ENCODE data around the gene KRT5. TPM values are rescaled to one million over a fixed set of nuclear protein-coding genes. Genes with fewer than 3 reads are reported as not detected.
A peak's percentile ranks its signal among the peaks of the same experiment; 100 is the strongest.

KRT5 gene
- total and polyA plus RNA-seq, 2 experiments from 2014 or later, result not detected

DNA sequence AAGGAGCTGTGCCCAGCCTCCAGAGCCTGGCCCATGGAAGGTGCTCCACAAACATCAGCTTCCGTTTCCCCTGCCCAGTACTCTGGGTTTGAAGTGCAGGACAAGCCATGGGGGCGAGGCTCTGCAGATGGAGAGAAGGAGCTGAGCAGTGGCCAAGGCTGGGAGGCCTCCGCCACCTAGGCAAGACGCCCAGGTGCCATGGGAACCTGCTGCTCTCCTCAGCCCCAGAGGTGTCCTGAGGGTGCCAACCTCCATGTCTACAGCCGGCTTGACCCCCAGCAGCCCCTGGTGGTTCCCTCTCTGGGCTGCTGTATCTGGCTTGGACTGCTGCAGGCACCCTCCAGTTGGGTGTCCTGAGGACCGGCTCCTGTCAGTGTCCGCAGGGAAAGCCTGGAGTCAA, 20.3 kb upstream of the KRT5 start (continued):
- TF ChIP-seq EZH2 (IDR thresholded peaks at IDR 0.05; ENCODE audit: low read depth, unreplicated experiment) (no peak), ZNF331 (CRISPR knock-in tag; IDR thresholded peaks at IDR 0.05; ENCODE audit: low read depth) (no peak), CREB1 (CRISPR knock-in tag; IDR thresholded peaks at IDR 0.05; ENCODE audit: low read depth) (no peak)

DNA sequence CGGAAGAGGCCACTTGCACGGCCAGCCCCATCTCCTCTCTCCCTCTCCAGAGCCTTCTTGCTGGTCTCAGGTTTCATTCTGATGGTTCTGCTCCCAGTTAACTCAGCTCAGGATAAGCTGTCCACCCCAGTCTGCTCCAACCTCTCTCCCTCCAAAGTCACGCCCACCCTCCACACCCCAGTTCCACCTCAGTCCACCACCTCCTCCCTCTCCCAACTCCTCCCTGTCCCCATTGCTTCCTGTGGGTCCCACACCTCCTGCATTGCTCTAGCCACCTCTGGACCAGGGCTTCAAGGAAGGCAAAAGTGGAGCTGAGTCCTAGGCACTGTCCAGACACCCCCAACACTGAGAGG, 19.6 kb upstream of the KRT5 start:
- H3K4me3 Mint-ChIP-seq, result no peak overlapping the region
- Histone ChIP-seq H4K20me1 (replicated peaks; ENCODE audit: insufficient read depth) (no peaks in the 10 kb centered on the region), H2AFZ (no peak overlapping the region), H3K36me3 (ENCODE audit: insufficient read depth) (no peaks in the 10 kb centered on the region), H3K4me2 (no peak overlapping the region), H3K27me3 (ENCODE audit: insufficient read depth) (no peaks in the 10 kb centered on the region), H3K79me2 (replicated peaks; ENCODE audit: insufficient read depth) (no peaks in the 10 kb centered on the region), H3K9me2 (ENCODE audit: insufficient read depth) (no peaks in the 10 kb centered on the region), H3K4me1 (ENCODE audit: insufficient read depth) (no peaks in the 10 kb centered on the region), H3K4me3 (no peak overlapping the region), H3F3A (replicated peaks; ENCODE audit: low read depth) (no peaks in the 10 kb centered on the region), H3K27ac (ENCODE audit: low read depth) (no peak overlapping the region)
- no peak for DNase-seq (ENCODE audit: low spot score)
- ATAC-seq, result no peak
- H3K4me1 Mint-ChIP-seq, result no peaks in the 10 kb centered on the region
- H3K36me3 Mint-ChIP-seq (ENCODE audit: low read depth), result no peaks in the 10 kb centered on the region
- H3K27me3 Mint-ChIP-seq (ENCODE audit: insufficient read depth, low read depth, poor library complexity), result peaks cover 17% of the 10 kb centered on the region
- TF ChIP-seq, protein P1, sequence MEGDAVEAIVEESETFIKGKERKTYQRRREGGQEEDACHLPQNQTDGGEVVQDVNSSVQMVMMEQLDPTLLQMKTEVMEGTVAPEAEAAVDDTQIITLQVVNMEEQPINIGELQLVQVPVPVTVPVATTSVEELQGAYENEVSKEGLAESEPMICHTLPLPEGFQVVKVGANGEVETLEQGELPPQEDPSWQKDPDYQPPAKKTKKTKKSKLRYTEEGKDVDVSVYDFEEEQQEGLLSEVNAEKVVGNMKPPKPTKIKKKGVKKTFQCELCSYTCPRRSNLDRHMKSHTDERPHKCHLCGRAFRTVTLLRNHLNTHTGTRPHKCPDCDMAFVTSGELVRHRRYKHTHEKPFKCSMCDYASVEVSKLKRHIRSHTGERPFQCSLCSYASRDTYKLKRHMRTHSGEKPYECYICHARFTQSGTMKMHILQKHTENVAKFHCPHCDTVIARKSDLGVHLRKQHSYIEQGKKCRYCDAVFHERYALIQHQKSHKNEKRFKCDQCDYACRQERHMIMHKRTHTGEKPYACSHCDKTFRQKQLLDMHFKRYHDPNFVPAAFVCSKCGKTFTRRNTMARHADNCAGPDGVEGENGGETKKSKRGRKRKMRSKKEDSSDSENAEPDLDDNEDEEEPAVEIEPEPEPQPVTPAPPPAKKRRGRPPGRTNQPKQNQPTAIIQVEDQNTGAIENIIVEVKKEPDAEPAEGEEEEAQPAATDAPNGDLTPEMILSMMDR (conservative IDR thresholded peaks at IDR 0.05; ENCODE audit: low read depth in 2 of 2), result no peak
- TF ChIP-seq CREB1 (CRISPR knock-in tag; IDR thresholded peaks at IDR 0.05; ENCODE audit: low read depth) (no peak), NANOG (IDR thresholded peaks at IDR 0.05; ENCODE audit: borderline replicate concordance) (no peak), POLR2AphosphoS5 (IDR thresholded peaks at IDR 0.05; ENCODE audit: low read depth) (no peak), STAT1 (IDR thresholded peaks at IDR 0.05; ENCODE audit: unreplicated experiment) (no peak), EZH2 (IDR thresholded peaks at IDR 0.05; ENCODE audit: low read depth, unreplicated experiment) (no peak), ZNF331 (CRISPR knock-in tag; IDR thresholded peaks at IDR 0.05; ENCODE audit: low read depth) (no peak), ZNF114 (CRISPR knock-in tag; IDR thresholded peaks at IDR 0.05) (no peak)
- TF ChIP-seq, protein P2, sequence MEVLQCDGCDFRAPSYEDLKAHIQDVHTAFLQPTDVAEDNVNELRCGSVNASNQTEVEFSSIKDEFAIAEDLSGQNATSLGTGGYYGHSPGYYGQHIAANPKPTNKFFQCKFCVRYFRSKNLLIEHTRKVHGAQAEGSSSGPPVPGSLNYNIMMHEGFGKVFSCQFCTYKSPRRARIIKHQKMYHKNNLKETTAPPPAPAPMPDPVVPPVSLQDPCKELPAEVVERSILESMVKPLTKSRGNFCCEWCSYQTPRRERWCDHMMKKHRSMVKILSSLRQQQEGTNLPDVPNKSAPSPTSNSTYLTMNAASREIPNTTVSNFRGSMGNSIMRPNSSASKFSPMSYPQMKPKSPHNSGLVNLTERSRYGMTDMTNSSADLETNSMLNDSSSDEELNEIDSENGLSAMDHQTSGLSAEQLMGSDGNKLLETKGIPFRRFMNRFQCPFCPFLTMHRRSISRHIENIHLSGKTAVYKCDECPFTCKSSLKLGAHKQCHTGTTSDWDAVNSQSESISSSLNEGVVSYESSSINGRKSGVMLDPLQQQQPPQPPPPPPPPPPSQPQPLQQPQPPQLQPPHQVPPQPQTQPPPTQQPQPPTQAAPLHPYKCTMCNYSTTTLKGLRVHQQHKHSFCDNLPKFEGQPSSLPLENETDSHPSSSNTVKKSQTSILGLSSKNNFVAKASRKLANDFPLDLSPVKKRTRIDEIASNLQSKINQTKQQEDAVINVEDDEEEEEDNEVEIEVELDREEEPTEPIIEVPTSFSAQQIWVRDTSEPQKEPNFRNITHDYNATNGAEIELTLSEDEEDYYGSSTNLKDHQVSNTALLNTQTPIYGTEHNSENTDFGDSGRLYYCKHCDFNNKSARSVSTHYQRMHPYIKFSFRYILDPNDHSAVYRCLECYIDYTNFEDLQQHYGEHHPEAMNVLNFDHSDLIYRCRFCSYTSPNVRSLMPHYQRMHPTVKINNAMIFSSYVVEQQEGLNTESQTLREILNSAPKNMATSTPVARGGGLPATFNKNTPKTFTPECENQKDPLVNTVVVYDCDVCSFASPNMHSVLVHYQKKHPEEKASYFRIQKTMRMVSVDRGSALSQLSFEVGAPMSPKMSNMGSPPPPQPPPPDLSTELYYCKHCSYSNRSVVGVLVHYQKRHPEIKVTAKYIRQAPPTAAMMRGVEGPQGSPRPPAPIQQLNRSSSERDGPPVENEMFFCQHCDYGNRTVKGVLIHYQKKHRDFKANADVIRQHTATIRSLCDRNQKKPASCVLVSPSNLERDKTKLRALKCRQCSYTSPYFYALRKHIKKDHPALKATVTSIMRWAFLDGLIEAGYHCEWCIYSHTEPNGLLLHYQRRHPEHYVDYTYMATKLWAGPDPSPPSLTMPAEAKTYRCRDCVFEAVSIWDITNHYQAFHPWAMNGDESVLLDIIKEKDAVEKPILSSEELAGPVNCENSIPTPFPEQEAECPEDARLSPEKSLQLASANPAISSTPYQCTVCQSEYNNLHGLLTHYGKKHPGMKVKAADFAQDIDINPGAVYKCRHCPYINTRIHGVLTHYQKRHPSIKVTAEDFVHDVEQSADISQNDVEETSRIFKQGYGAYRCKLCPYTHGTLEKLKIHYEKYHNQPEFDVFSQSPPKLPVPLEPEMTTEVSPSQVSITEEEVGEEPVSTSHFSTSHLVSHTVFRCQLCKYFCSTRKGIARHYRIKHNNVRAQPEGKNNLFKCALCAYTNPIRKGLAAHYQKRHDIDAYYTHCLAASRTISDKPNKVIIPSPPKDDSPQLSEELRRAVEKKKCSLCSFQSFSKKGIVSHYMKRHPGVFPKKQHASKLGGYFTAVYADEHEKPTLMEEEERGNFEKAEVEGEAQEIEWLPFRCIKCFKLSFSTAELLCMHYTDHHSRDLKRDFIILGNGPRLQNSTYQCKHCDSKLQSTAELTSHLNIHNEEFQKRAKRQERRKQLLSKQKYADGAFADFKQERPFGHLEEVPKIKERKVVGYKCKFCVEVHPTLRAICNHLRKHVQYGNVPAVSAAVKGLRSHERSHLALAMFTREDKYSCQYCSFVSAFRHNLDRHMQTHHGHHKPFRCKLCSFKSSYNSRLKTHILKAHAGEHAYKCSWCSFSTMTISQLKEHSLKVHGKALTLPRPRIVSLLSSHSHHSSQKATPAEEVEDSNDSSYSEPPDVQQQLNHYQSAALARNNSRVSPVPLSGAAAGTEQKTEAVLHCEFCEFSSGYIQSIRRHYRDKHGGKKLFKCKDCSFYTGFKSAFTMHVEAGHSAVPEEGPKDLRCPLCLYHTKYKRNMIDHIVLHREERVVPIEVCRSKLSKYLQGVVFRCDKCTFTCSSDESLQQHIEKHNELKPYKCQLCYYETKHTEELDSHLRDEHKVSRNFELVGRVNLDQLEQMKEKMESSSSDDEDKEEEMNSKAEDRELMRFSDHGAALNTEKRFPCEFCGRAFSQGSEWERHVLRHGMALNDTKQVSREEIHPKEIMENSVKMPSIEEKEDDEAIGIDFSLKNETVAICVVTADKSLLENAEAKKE (CRISPR knock-in tag; IDR thresholded peaks at IDR 0.05), result no peak
- TF ChIP-seq, protein P3, sequence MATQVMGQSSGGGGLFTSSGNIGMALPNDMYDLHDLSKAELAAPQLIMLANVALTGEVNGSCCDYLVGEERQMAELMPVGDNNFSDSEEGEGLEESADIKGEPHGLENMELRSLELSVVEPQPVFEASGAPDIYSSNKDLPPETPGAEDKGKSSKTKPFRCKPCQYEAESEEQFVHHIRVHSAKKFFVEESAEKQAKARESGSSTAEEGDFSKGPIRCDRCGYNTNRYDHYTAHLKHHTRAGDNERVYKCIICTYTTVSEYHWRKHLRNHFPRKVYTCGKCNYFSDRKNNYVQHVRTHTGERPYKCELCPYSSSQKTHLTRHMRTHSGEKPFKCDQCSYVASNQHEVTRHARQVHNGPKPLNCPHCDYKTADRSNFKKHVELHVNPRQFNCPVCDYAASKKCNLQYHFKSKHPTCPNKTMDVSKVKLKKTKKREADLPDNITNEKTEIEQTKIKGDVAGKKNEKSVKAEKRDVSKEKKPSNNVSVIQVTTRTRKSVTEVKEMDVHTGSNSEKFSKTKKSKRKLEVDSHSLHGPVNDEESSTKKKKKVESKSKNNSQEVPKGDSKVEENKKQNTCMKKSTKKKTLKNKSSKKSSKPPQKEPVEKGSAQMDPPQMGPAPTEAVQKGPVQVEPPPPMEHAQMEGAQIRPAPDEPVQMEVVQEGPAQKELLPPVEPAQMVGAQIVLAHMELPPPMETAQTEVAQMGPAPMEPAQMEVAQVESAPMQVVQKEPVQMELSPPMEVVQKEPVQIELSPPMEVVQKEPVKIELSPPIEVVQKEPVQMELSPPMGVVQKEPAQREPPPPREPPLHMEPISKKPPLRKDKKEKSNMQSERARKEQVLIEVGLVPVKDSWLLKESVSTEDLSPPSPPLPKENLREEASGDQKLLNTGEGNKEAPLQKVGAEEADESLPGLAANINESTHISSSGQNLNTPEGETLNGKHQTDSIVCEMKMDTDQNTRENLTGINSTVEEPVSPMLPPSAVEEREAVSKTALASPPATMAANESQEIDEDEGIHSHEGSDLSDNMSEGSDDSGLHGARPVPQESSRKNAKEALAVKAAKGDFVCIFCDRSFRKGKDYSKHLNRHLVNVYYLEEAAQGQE (IDR thresholded peaks at IDR 0.05; ENCODE audit: unreplicated experiment), result no peak
- TF ChIP-seq, protein P4, sequence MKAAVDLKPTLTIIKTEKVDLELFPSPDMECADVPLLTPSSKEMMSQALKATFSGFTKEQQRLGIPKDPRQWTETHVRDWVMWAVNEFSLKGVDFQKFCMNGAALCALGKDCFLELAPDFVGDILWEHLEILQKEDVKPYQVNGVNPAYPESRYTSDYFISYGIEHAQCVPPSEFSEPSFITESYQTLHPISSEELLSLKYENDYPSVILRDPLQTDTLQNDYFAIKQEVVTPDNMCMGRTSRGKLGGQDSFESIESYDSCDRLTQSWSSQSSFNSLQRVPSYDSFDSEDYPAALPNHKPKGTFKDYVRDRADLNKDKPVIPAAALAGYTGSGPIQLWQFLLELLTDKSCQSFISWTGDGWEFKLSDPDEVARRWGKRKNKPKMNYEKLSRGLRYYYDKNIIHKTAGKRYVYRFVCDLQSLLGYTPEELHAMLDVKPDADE (IDR thresholded peaks at IDR 0.05), result no peak
- 0 out of 2 replicates have a peak overlapping the region, but pooled peaks have one; percentile 26 for H3K27ac Mint-ChIP-seq
- no peaks in the 10 kb centered on the region for H3K9me3 Mint-ChIP-seq
